Brain microvascular endothelial cell (primary cell): Measurements from ENCODE around the gene ECT2L.

Experiments
- DNase-seq: peaks from one replicate; pipeline ENCODE4 v3.0.0-alpha.2; 2020
- H3K27ac ChIP-seq: fragments of 250-450 bp; sonication (Bioruptor Pico); 2 replicates; pipeline ENCODE4 v1.5.1; 2020; ENCODE audit warnings: mild to moderate bottlenecking, moderate library complexity
- H3K27me3 ChIP-seq: fragments of 250-450 bp; sonication (Bioruptor Pico); replicated peaks from 2 replicates; pipeline ENCODE4 v1.5.1; 2020; ENCODE audit warnings: mild to moderate bottlenecking
- H3K36me3 ChIP-seq: fragments of 250-450 bp; sonication (Bioruptor Pico); replicated peaks from 2 replicates; pipeline ENCODE4 v1.5.1; 2020; ENCODE audit warnings: mild to moderate bottlenecking
- H3K4me3 ChIP-seq: 2 replicates; pipeline ENCODE4 v1.5.1; 2011; ENCODE audit warnings: low read depth, mild to moderate bottlenecking, control low read depth, low read length, moderate library complexity
- in situ Hi-C: cut with HindIII; loops from 2 replicates; pipeline ENCODE4 v1.10.0; 2017; ENCODE audit warnings: low sequenced_read_pairs, low pct_ligation_motif_present
- TF ChIP-seq, protein P1 (sequence below): IDR thresholded peaks from 2 replicates; pipeline ENCODE4 v1.5.1; 2011; ENCODE audit warnings: low read depth, mild to moderate bottlenecking, moderate library complexity, low read length, control low read depth, inconsistent platforms; ENCODE audit errors: missing control alignments

ECT2L gene

GRCh38 chr6:138909511-138909910 is 113.6 kb downstream of the ECT2L start:
- in situ Hi-C loops, result no loop called here
- peaks cover 20% of the 10 kb centered on the region for H3K36me3 ChIP-seq
- no peak overlapping the region for H3K27ac ChIP-seq
- DNase-seq, result no peak
- no peak overlapping the region for H3K4me3 ChIP-seq
- TF ChIP-seq, protein P1, sequence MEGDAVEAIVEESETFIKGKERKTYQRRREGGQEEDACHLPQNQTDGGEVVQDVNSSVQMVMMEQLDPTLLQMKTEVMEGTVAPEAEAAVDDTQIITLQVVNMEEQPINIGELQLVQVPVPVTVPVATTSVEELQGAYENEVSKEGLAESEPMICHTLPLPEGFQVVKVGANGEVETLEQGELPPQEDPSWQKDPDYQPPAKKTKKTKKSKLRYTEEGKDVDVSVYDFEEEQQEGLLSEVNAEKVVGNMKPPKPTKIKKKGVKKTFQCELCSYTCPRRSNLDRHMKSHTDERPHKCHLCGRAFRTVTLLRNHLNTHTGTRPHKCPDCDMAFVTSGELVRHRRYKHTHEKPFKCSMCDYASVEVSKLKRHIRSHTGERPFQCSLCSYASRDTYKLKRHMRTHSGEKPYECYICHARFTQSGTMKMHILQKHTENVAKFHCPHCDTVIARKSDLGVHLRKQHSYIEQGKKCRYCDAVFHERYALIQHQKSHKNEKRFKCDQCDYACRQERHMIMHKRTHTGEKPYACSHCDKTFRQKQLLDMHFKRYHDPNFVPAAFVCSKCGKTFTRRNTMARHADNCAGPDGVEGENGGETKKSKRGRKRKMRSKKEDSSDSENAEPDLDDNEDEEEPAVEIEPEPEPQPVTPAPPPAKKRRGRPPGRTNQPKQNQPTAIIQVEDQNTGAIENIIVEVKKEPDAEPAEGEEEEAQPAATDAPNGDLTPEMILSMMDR, result no peak
- H3K27me3 ChIP-seq, result no peaks in the 10 kb centered on the region

- H3K36me3 ChIP-seq, result peaks cover 22% of the 10 kb centered on the region
- no peak for DNase-seq
- H3K27ac ChIP-seq, result no peak overlapping the region
These were observed 114.1 kb downstream of the ECT2L start for GRCh38 chr6:138909975-138910374.

GRCh38 chr6:138912308-138912707 is 116.4 kb downstream of the ECT2L start:
- DNase-seq, result no peak
- Histone ChIP-seq H3K27me3 (no peaks in the 10 kb centered on the region), H3K4me3 (no peak overlapping the region), H3K27ac (no peak overlapping the region), H3K36me3 (peaks cover 25% of the 10 kb centered on the region)
- TF ChIP-seq, protein P1, result no peak
- in situ Hi-C loops, result no loop called here

More at GRCh38 chr6:138909975-138910374, 114.1 kb downstream of the ECT2L start:
- Histone ChIP-seq H3K4me3 (no peak overlapping the region), H3K27me3 (no peaks in the 10 kb centered on the region)
- TF ChIP-seq, protein P1, result no peak
- in situ Hi-C loops, result no loop called here

DNA sequence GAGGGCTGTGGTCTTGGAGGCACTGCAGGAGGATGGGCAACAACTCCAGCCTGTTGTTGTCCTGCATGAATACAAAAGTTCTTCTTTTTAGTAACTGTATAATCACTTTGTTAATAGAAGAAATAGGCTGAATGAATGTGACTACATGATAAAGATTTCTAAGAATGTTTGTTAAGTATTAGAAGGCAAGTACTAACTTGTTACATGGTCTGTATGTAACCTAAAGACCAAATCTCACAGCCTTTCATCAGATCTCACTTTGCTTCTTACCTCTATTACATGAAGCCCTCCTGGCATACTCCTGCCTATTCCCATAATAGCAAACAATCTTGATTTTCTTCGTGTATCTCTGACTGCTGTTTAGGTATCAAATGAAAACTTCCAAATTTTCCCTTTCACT is 118.8 kb downstream of the ECT2L start:
- Histone ChIP-seq H3K4me3 (no peak overlapping the region), H3K27ac (no peak overlapping the region), H3K27me3 (no peaks in the 10 kb centered on the region), H3K36me3 (peaks cover 22% of the 10 kb centered on the region)
- in situ Hi-C loops, result no loop called here
- TF ChIP-seq, protein P1, result no peak
- DNase-seq, result no peak

DNA sequence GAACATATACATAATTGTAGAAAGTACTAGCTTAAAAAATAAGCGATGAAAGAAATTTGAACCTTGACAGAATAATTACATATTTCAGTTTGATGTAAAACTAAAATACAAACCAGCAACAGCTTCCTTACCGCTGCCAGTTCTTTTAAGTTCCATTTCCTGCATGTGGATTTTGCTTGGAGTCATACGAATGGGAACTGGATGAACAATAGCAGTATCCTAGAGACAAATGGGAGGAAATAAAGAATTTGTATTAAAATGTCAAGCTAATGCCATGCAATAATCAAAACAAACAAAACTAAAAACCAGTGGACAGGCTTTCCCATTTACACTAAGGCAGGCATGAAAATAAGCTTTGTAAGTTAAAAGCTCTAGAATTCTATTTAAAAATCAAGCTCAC is 125.0 kb downstream of the ECT2L start:
- H3K27ac ChIP-seq, result no peak overlapping the region
- in situ Hi-C loops, result no loop called here
- no peak overlapping the region for H3K4me3 ChIP-seq
- H3K27me3 ChIP-seq, result no peaks in the 10 kb centered on the region
- DNase-seq, result no peak
- H3K36me3 ChIP-seq, result peaks cover 9% of the 10 kb centered on the region
- TF ChIP-seq, protein P1, result no peak

- no peak overlapping the region for H3K4me3 ChIP-seq
- no peak for DNase-seq
- in situ Hi-C loops, result no loop called here
- no peaks in the 10 kb centered on the region for H3K27me3 ChIP-seq
- TF ChIP-seq, protein P1, result no peak
- no peak overlapping the region for H3K27ac ChIP-seq
- H3K36me3 ChIP-seq, result peaks cover 3% of the 10 kb centered on the region
These were observed 127.7 kb downstream of the ECT2L start for GRCh38 chr6:138923561-138923960.
